ENCODE data around the gene RHBDD2. TPM values are rescaled to one million over a fixed set of nuclear protein-coding genes. Genes with fewer than 3 reads are reported as not detected.

The RHBDD2 gene
- polyA plus RNA-seq, 3 donors = 34.1 to 54.6 (median 53.1) TPM

DNA sequence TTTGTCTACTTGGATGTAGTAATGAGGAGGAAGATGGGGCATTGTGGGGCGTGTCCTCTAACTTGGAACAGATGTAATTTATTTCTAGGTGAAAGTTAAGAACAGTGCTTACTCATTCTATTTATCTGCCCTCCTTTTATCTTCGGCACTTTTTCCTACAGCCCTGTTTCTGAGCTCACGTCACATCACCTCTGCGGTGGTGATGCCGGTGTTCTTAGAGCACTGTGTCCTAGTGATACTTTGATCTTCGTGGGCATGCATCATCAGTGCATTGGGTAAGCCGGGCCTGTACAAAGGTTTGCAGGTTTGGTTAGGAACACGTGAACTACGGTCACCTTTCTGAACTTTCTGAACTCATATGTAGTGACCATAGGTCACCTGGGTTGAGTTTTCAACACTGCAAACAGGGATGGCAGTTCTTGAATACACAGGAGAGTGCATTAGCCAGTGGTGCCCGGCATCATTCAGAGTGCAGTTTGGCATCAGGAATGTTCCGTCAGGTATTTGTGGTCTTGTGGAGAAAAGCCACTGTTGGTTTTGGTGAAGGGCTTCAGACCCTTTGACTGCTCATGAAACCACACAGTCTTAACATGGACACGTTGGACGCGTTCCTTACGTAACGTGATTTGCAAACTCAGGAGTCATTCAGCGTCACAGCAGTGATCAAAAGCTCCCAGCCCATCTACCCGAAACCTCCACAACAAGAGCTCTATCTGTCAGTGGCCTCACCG, 41.8 kb downstream of the RHBDD2 start:
- no peak for DNase-seq
- H3K27me3 ChIP-seq (ENCODE audit: control insufficient read depth in 2 of 2, insufficient read depth in 2 of 2, low read length in 2 of 2) = no peaks in the 10 kb centered on the region
- no peak overlapping the region for H3K4me2 ChIP-seq (replicated peaks; ENCODE audit: extremely low read depth, low read length, poor library complexity, severe bottlenecking)
- H3K9me3 ChIP-seq (replicated peaks in 1 of 2; ENCODE audit: control insufficient read depth in 1 of 2, insufficient read depth in 1 of 2, low read length in 2 of 2) = no peaks in the 10 kb centered on the region
- no peak overlapping the region for H3K27ac ChIP-seq (ENCODE audit: low read depth in 1 of 2, low read length in 2 of 2)
- H2AFZ ChIP-seq (ENCODE audit: insufficient read depth, low read depth, low read length, poor library complexity, severe bottlenecking) = no peak overlapping the region
- Mint-ChIP-seq H3K27ac (peak overlapping the region in 1 of 7 donors; percentile 43), H3K9me3 (no peaks in the 10 kb centered on the region), H3K27me3 (ENCODE audit: low read depth in 3 of 3) (no peaks in the 10 kb centered on the region), H3K4me1 (peaks cover 61% of the 10 kb centered on the region), H3K4me3 (no peak overlapping the region), H3K36me3 (peaks cover 20 to 44% of the 10 kb centered on the region in 2 donors)
- intact Hi-C loops (cut with micrococcal nuclease) = no loop called here
- 87% methylated on average over 15 of the region's 19 CpGs for WGBS (ENCODE audit: insufficient coverage)
- H3K79me2 ChIP-seq (ENCODE audit: insufficient read depth, low read length) = peaks cover 84% of the 10 kb centered on the region
- TF ChIP-seq, protein P1, sequence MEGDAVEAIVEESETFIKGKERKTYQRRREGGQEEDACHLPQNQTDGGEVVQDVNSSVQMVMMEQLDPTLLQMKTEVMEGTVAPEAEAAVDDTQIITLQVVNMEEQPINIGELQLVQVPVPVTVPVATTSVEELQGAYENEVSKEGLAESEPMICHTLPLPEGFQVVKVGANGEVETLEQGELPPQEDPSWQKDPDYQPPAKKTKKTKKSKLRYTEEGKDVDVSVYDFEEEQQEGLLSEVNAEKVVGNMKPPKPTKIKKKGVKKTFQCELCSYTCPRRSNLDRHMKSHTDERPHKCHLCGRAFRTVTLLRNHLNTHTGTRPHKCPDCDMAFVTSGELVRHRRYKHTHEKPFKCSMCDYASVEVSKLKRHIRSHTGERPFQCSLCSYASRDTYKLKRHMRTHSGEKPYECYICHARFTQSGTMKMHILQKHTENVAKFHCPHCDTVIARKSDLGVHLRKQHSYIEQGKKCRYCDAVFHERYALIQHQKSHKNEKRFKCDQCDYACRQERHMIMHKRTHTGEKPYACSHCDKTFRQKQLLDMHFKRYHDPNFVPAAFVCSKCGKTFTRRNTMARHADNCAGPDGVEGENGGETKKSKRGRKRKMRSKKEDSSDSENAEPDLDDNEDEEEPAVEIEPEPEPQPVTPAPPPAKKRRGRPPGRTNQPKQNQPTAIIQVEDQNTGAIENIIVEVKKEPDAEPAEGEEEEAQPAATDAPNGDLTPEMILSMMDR (IDR thresholded peaks at IDR 0.05) = no peak
- H4K20me1 ChIP-seq (ENCODE audit: insufficient read depth, low read length) = peaks cover 96% of the 10 kb centered on the region
- peaks cover 0 to 8% of the 10 kb centered on the region in 2 donors for H3K36me3 ChIP-seq (replicated peaks in 1 of 2; ENCODE audit: control insufficient read depth in 1 of 2, insufficient read depth in 2 of 2, low read length in 2 of 2)
- peaks cover 40 to 48% of the 10 kb centered on the region in 2 donors for H3K4me1 ChIP-seq (ENCODE audit: control insufficient read depth in 1 of 2, insufficient read depth in 2 of 2, low read length in 2 of 2)
- H3K9ac ChIP-seq (ENCODE audit: insufficient read depth, low read length, poor library complexity, severe bottlenecking) = no peak overlapping the region
- no peak overlapping the region for H3K4me3 ChIP-seq (replicated peaks in 1 of 3; ENCODE audit: low read depth in 2 of 3, low read length in 3 of 3)

DNA sequence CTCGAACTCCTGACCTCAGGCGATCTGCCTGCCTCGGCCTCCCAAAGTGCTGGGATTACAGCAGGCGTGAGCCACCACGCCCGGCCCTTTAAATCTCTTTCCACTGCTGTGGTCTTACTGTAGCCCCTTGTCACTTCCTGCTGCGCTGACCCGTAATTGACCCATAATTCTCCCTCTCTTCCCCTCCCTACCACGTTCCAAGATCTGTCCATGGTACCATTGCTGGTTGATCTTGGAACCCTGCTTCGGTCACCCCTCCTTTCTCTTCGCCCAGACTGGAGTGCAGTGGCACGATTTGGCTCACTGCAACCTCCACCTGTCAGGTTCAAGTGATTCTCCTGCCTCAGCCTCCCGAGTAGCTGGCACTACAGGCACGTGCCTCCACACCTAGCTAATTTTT, 42.6 kb downstream of the RHBDD2 start:
- peaks cover 60% of the 10 kb centered on the region for H3K4me1 Mint-ChIP-seq
- Histone ChIP-seq H3K9ac (ENCODE audit: insufficient read depth, low read length, poor library complexity, severe bottlenecking) (no peak overlapping the region), H3K27ac (ENCODE audit: low read depth in 1 of 2, low read length in 2 of 2) (no peak overlapping the region)

More for the DNA sequence above, 42.6 kb downstream of the RHBDD2 start:
- Mint-ChIP-seq H3K36me3 (peaks cover 24 to 53% of the 10 kb centered on the region in 2 donors), H3K9me3 (no peaks in the 10 kb centered on the region), H3K27me3 (ENCODE audit: low read depth in 3 of 3) (no peaks in the 10 kb centered on the region), H3K4me3 (no peak overlapping the region), H3K27ac (peak overlapping the region in 2 of 7 donors; percentile 3 to 47)
- DNase-seq = no peak
- Histone ChIP-seq H4K20me1 (ENCODE audit: insufficient read depth, low read length) (peaks cover 96% of the 10 kb centered on the region), H2AFZ (ENCODE audit: insufficient read depth, low read depth, low read length, poor library complexity, severe bottlenecking) (no peak overlapping the region), H3K4me1 (ENCODE audit: control insufficient read depth in 1 of 2, insufficient read depth in 2 of 2, low read length in 2 of 2) (peaks cover 35 to 46% of the 10 kb centered on the region in 2 donors), H3K36me3 (replicated peaks in 1 of 2; ENCODE audit: control insufficient read depth in 1 of 2, insufficient read depth in 2 of 2, low read length in 2 of 2) (peaks cover 0 to 8% of the 10 kb centered on the region in 2 donors), H3K4me3 (replicated peaks in 1 of 3; ENCODE audit: low read depth in 2 of 3, low read length in 3 of 3) (no peak overlapping the region), H3K4me2 (replicated peaks; ENCODE audit: extremely low read depth, low read length, poor library complexity, severe bottlenecking) (no peak overlapping the region), H3K79me2 (ENCODE audit: insufficient read depth, low read length) (peaks cover 84% of the 10 kb centered on the region), H3K9me3 (replicated peaks in 1 of 2; ENCODE audit: control insufficient read depth in 1 of 2, insufficient read depth in 1 of 2, low read length in 2 of 2) (no peaks in the 10 kb centered on the region), H3K27me3 (ENCODE audit: control insufficient read depth in 2 of 2, insufficient read depth in 2 of 2, low read length in 2 of 2) (no peaks in the 10 kb centered on the region)
- TF ChIP-seq, protein P1 (IDR thresholded peaks at IDR 0.05) = no peak
- 83% methylated on average over 13 of the region's 14 CpGs for WGBS (ENCODE audit: insufficient coverage)
- intact Hi-C loops (cut with micrococcal nuclease) = no loop called here
